A204.1 (cell line): ENCODE data around the gene EFCC1.
"Not testable (repeated sequence)": the region's sequence is repeated elsewhere in the genome, so short reads cannot be mapped to it uniquely, and the experiment has no call there.

Source experiments
- FAIRE-seq: peaks from 2 replicates; lab custom pipeline; 2012; peaks lifted over from hg19 to GRCh38; lab: Jason Lieb, UNC

EFCC1 gene

GRCh38 chr3:129081503-129081902, 80.4 kb downstream of the EFCC1 start:
- no peak for FAIRE-seq

GRCh38 chr3:129082026-129082425, 80.9 kb downstream of the EFCC1 start:
- FAIRE-seq = no peak

- FAIRE-seq = no peak
Observed at GRCh38 chr3:129084501-129084900, 83.4 kb downstream of the EFCC1 start.

GRCh38 chr3:129085165-129085715, 84.1 kb downstream of the EFCC1 start:
- FAIRE-seq = no peak

GRCh38 chr3:129085818-129086217, 84.7 kb downstream of the EFCC1 start:
- FAIRE-seq = no peak

GRCh38 chr3:129087138-129087702, 86.1 kb downstream of the EFCC1 start:
- no peak for FAIRE-seq

- FAIRE-seq = not testable (repeated sequence)
Observed at GRCh38 chr3:129087904-129088303, 86.8 kb downstream of the EFCC1 start.

- not testable (repeated sequence) for FAIRE-seq
Observed at GRCh38 chr3:129088312-129088711, 87.2 kb downstream of the EFCC1 start.
